ENCODE results near the gene ARHGAP24.
"Not testable (repeated sequence)": the region's sequence is repeated elsewhere in the genome, so short reads cannot be mapped to it uniquely, and the experiment has no call there.

The ARHGAP24 gene

GRCh38 chr4:85937507-85937906 lies 462.6 kb downstream of the ARHGAP24 start:
- no peak for DNase-seq

GRCh38 chr4:85938062-85938461 lies 463.1 kb downstream of the ARHGAP24 start:
- DNase-seq = no peak

- no peak for DNase-seq
Observed at GRCh38 chr4:85938902-85939301, 464.0 kb downstream of the ARHGAP24 start.

GRCh38 chr4:85939595-85939994 lies 464.6 kb downstream of the ARHGAP24 start:
- DNase-seq = no peak

- no peak for DNase-seq
Observed at GRCh38 chr4:85940151-85940550, 465.2 kb downstream of the ARHGAP24 start.

GRCh38 chr4:85942107-85942506 lies 467.2 kb downstream of the ARHGAP24 start:
- DNase-seq = no peak

- DNase-seq = no peak
Observed at GRCh38 chr4:85946821-85947220, 471.9 kb downstream of the ARHGAP24 start.

GRCh38 chr4:85951099-85951498 lies 476.1 kb downstream of the ARHGAP24 start:
- DNase-seq = no peak

GRCh38 chr4:85952528-85952927 lies 477.6 kb downstream of the ARHGAP24 start:
- no peak for DNase-seq

- DNase-seq = no peak
Observed at GRCh38 chr4:85952972-85953650, 478.2 kb downstream of the ARHGAP24 start.

GRCh38 chr4:85953651-85954018 lies 478.7 kb downstream of the ARHGAP24 start:
- DNase-seq = no peak

- no peak for DNase-seq
Observed at GRCh38 chr4:85955620-85956292, 480.8 kb downstream of the ARHGAP24 start.

- no peak for DNase-seq
Observed at GRCh38 chr4:85956293-85956945, 481.5 kb downstream of the ARHGAP24 start.

GRCh38 chr4:85961887-85962286 lies 486.9 kb downstream of the ARHGAP24 start:
- no peak for DNase-seq

- no peak for DNase-seq
Observed at GRCh38 chr4:85963231-85963630, 488.3 kb downstream of the ARHGAP24 start.

GRCh38 chr4:85964298-85964697 lies 489.3 kb downstream of the ARHGAP24 start:
- DNase-seq = no peak

- DNase-seq = not testable (repeated sequence)
Observed at GRCh38 chr4:85965017-85965416, 490.1 kb downstream of the ARHGAP24 start.

GRCh38 chr4:85965529-85965928 lies 490.6 kb downstream of the ARHGAP24 start:
- DNase-seq = no peak

GRCh38 chr4:85966373-85966772 lies 491.4 kb downstream of the ARHGAP24 start:
- no peak for DNase-seq

- no peak for DNase-seq
Observed at GRCh38 chr4:85967872-85968271, 492.9 kb downstream of the ARHGAP24 start.

- DNase-seq = peak; percentile 8
Observed at GRCh38 chr4:85968945-85969819, 494.2 kb downstream of the ARHGAP24 start.

- no peak for DNase-seq
Observed at GRCh38 chr4:85970535-85970934, 495.6 kb downstream of the ARHGAP24 start.

- DNase-seq = no peak
Observed at GRCh38 chr4:85979276-85979675, 504.3 kb downstream of the ARHGAP24 start.
